ENCODE results near the gene NAE1.

DNA sequence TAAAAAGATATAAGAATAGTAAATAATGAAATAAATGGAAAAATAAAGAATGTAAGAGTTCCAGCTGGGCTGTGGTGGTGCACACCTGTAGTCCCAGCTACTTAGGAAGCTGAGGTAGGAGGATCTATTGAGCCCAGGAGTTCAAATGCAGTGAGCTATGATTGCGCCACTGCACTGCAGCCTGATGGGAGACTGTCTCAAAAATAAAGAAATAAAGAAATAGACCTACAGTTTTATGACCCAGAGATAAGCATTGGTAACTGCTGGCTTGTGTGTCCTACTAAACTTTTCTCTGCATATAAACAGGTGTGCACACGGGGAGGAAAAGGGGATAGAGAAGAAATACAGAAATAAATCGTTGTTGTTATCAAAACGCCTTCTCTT is 41.8 kb upstream of the NAE1 start:
- TF ChIP-seq, protein P1, sequence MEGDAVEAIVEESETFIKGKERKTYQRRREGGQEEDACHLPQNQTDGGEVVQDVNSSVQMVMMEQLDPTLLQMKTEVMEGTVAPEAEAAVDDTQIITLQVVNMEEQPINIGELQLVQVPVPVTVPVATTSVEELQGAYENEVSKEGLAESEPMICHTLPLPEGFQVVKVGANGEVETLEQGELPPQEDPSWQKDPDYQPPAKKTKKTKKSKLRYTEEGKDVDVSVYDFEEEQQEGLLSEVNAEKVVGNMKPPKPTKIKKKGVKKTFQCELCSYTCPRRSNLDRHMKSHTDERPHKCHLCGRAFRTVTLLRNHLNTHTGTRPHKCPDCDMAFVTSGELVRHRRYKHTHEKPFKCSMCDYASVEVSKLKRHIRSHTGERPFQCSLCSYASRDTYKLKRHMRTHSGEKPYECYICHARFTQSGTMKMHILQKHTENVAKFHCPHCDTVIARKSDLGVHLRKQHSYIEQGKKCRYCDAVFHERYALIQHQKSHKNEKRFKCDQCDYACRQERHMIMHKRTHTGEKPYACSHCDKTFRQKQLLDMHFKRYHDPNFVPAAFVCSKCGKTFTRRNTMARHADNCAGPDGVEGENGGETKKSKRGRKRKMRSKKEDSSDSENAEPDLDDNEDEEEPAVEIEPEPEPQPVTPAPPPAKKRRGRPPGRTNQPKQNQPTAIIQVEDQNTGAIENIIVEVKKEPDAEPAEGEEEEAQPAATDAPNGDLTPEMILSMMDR (IDR thresholded peaks at IDR 0.05) = no peak
- no peak for TF ChIP-seq POLR2A (IDR thresholded peaks at IDR 0.05)
